Stimulated activated CD8-positive, alpha-beta memory T cell treated with anti-CD3 and anti-CD28 coated beads, Interleukin-15, amount 100 ng/mL, for 48 hours (primary cell): ENCODE results near the gene AMN1.
"Not testable (repeated sequence)": the region's sequence is repeated elsewhere in the genome, so short reads cannot be mapped to it uniquely, and the experiment has no call there.

Experiments
- DNase-seq, 2 donors: peaks; one replicate each; pipeline ENCODE4 v3.0.0-alpha.2; 2020; ENCODE audit warnings: low read depth in 2 of 2

AMN1 gene

GRCh38 chr12:31685801-31686200, 43.0 kb downstream of the AMN1 start:
- no peak for DNase-seq

GRCh38 chr12:31682136-31682962, 46.5 kb downstream of the AMN1 start:
- DNase-seq, result peak; percentile 30 to 34

- no peak for DNase-seq
Measured at GRCh38 chr12:31672521-31672920, 56.3 kb downstream of the AMN1 start.

- not testable (repeated sequence) for DNase-seq
Measured at GRCh38 chr12:31669582-31669981, 59.2 kb downstream of the AMN1 start.

GRCh38 chr12:31669020-31669419, 59.8 kb downstream of the AMN1 start:
- DNase-seq, result no peak

GRCh38 chr12:31664038-31664437, 64.8 kb downstream of the AMN1 start:
- no peak for DNase-seq

- no peak for DNase-seq
Measured at GRCh38 chr12:31663576-31663975, 65.2 kb downstream of the AMN1 start.

- no peak for DNase-seq
Measured at GRCh38 chr12:31662176-31662849, 66.5 kb downstream of the AMN1 start.

- DNase-seq, result peak; percentile 86 to 91
Measured at GRCh38 chr12:31659087-31659942, 69.5 kb downstream of the AMN1 start, which contains the start of gene ETFBKMT. Gene ETFBKMT, plus strand, starts transcription at chr12:31659688. Its CDS starts 2,266 bp downstream, at chr12:31661954.

- no peak for DNase-seq
Measured at GRCh38 chr12:31658471-31659086, 70.2 kb downstream of the AMN1 start.

- no peak for DNase-seq
Measured at GRCh38 chr12:31655792-31656191, 73.0 kb downstream of the AMN1 start.

- no peak for DNase-seq
Measured at GRCh38 chr12:31655208-31655607, 73.6 kb downstream of the AMN1 start.

GRCh38 chr12:31651893-31652521, 76.8 kb downstream of the AMN1 start:
- no peak for DNase-seq

- no peak for DNase-seq
Measured at GRCh38 chr12:31650918-31651317, 77.9 kb downstream of the AMN1 start.

GRCh38 chr12:31647086-31647491, 81.7 kb downstream of the AMN1 start:
- DNase-seq, result no peak

GRCh38 chr12:31645924-31646323, 82.9 kb downstream of the AMN1 start:
- no peak for DNase-seq

GRCh38 chr12:31644536-31644935, 84.3 kb downstream of the AMN1 start:
- DNase-seq, result no peak

- no peak for DNase-seq
Measured at GRCh38 chr12:31641509-31642090, 87.2 kb downstream of the AMN1 start.

GRCh38 chr12:31634620-31635019, 94.2 kb downstream of the AMN1 start:
- DNase-seq, result no peak

GRCh38 chr12:31633464-31633863, 95.4 kb downstream of the AMN1 start:
- no peak for DNase-seq

- DNase-seq, result no peak
Measured at GRCh38 chr12:31631809-31632208, 97.0 kb downstream of the AMN1 start.
